Measurements from ENCODE around the gene NOB1.

DNA sequence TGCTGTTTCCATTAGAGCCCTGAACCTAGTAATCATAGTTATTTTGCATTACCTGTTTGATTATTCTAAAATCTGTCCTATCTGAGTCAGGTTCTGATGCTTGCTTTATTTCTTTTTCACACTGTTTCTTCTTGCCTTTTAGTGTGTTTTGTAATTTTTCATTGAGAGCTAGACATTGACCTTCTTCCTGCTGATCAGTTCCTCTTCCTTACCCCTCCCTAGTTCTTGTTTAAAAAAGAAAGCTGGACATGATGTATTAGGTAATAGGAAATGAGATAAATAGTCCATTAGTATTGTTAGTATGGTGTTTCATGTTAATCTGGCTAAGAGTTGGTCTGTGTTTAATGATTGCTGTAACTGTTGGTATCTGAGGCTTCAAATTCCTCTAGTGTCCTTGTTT lies 20.8 kb upstream of the NOB1 start:
- TF ChIP-seq, protein P1, sequence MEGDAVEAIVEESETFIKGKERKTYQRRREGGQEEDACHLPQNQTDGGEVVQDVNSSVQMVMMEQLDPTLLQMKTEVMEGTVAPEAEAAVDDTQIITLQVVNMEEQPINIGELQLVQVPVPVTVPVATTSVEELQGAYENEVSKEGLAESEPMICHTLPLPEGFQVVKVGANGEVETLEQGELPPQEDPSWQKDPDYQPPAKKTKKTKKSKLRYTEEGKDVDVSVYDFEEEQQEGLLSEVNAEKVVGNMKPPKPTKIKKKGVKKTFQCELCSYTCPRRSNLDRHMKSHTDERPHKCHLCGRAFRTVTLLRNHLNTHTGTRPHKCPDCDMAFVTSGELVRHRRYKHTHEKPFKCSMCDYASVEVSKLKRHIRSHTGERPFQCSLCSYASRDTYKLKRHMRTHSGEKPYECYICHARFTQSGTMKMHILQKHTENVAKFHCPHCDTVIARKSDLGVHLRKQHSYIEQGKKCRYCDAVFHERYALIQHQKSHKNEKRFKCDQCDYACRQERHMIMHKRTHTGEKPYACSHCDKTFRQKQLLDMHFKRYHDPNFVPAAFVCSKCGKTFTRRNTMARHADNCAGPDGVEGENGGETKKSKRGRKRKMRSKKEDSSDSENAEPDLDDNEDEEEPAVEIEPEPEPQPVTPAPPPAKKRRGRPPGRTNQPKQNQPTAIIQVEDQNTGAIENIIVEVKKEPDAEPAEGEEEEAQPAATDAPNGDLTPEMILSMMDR (IDR thresholded peaks at IDR 0.05): no peak
- TF ChIP-seq POLR2A (IDR thresholded peaks at IDR 0.05) (no peak), EP300 (IDR thresholded peaks at IDR 0.05) (no peak)

Measured in sigmoid colon (tissue), 4 donors.